ENCODE data around the gene MAGEH1.

GRCh38 chrX:55451141-55451540, 786 bp upstream of the MAGEH1 start:
- TF ChIP-seq CTCF (IDR thresholded peaks at IDR 0.05; ENCODE audit: low read length) (no peak), EZH2 (IDR thresholded peaks at IDR 0.05; ENCODE audit: borderline replicate concordance, low read length) (no peak)

Measured in OCI-LY1 (cell line).